ENCODE results near the gene SH3BGR. TPM values are rescaled to one million over a fixed set of nuclear protein-coding genes. Genes with fewer than 3 reads are reported as not detected.
"Not testable (repeated sequence)": the region's sequence is repeated elsewhere in the genome, so short reads cannot be mapped to it uniquely, and the experiment has no call there.

SH3BGR gene
- total RNA-seq, 2 donors from 2014 or later = 1.0 TPM; not detected in 1

GRCh38 chr21:39538453-39539042 is 86.8 kb downstream of the SH3BGR start:
- TF ChIP-seq CTCF (IDR thresholded peaks at IDR 0.05) = no peak
- TF ChIP-seq POLR2A (IDR thresholded peaks at IDR 0.05) = no peak
- Histone ChIP-seq H3K4me3 (no peak overlapping the region), H3K9me3 (no peaks in the 10 kb centered on the region), H3K36me3 (replicated peaks in 1 of 2; ENCODE audit: insufficient read depth in 1 of 2, low read depth in 2 of 2) (no peaks in the 10 kb centered on the region), H3K4me1 (peaks cover 3% of the 10 kb centered on the region), H3K27me3 (no peaks in the 10 kb centered on the region), H3K27ac (no peak overlapping the region)
- WGBS, 2 donors = 90 to 93% methylated on average over 8 of the region's 8 CpGs
- ATAC-seq = no peak
- intact Hi-C loops (cut with DNase I) = no loop called here
- DNase-seq = no peak

GRCh38 chr21:39540367-39540766 is 88.6 kb downstream of the SH3BGR start:
- H3K27ac ChIP-seq; H3K4me3 ChIP-seq; ATAC-seq; H3K27me3 ChIP-seq; H3K4me1 ChIP-seq; H3K36me3 ChIP-seq (replicated peaks in 1 of 2; ENCODE audit: insufficient read depth in 1 of 2, low read depth in 2 of 2); H3K9me3 ChIP-seq; DNase-seq; intact Hi-C loops (cut with DNase I): not testable (repeated sequence)
- WGBS, 2 donors = 88 to 95% methylated on average over 4 of the region's 4 CpGs

- intact Hi-C loops (cut with DNase I) = no loop called here
- Histone ChIP-seq H3K4me1 (no peaks in the 10 kb centered on the region), H3K9me3 (no peaks in the 10 kb centered on the region), H3K27me3 (no peaks in the 10 kb centered on the region), H3K27ac (no peak overlapping the region), H3K36me3 (replicated peaks in 1 of 2; ENCODE audit: insufficient read depth in 1 of 2, low read depth in 2 of 2) (no peaks in the 10 kb centered on the region), H3K4me3 (no peak overlapping the region)
- 82 to 83% methylated on average over 5 of the region's 5 CpGs for WGBS, 2 donors
- no peak for ATAC-seq
- TF ChIP-seq POLR2A (IDR thresholded peaks at IDR 0.05) (no peak), CTCF (IDR thresholded peaks at IDR 0.05) (no peak)
- DNase-seq = no peak
Observed at GRCh38 chr21:39542736-39543135, 91.0 kb downstream of the SH3BGR start.

- Histone ChIP-seq H3K27ac (no peak overlapping the region), H3K27me3 (no peaks in the 10 kb centered on the region), H3K4me1 (no peaks in the 10 kb centered on the region), H3K4me3 (no peak overlapping the region), H3K9me3 (no peaks in the 10 kb centered on the region), H3K36me3 (replicated peaks in 1 of 2; ENCODE audit: insufficient read depth in 1 of 2, low read depth in 2 of 2) (no peaks in the 10 kb centered on the region)
- intact Hi-C loops (cut with DNase I) = no loop called here
- DNase-seq (no peak), ATAC-seq (no peak)
- TF ChIP-seq CTCF (IDR thresholded peaks at IDR 0.05) (no peak), POLR2A (IDR thresholded peaks at IDR 0.05) (no peak)
- whole genome bisulfite sequencing, 2 donors = 100% methylated on average over 1 of the region's 1 CpG
Observed at GRCh38 chr21:39546522-39546921, 94.8 kb downstream of the SH3BGR start.

GRCh38 chr21:39552856-39553255 is 101.1 kb downstream of the SH3BGR start:
- Histone ChIP-seq H3K4me1 (no peaks in the 10 kb centered on the region), H3K9me3 (no peaks in the 10 kb centered on the region), H3K27me3 (no peaks in the 10 kb centered on the region), H3K4me3 (no peak overlapping the region), H3K27ac (no peak overlapping the region), H3K36me3 (replicated peaks in 1 of 2; ENCODE audit: insufficient read depth in 1 of 2, low read depth in 2 of 2) (no peaks in the 10 kb centered on the region)
- TF ChIP-seq POLR2A (IDR thresholded peaks at IDR 0.05) (no peak), CTCF (IDR thresholded peaks at IDR 0.05) (no peak)
- intact Hi-C loops (cut with DNase I) = no loop called here
- 82 to 92% methylated on average over 1 of the region's 1 CpG for WGBS, 2 donors
- DNase-seq (no peak), ATAC-seq (no peak)

All from body of pancreas (tissue), 4 donors.